ENCODE data around the gene FTSJ1. TPM values are rescaled to one million over a fixed set of nuclear protein-coding genes. Genes with fewer than 3 reads are reported as not detected.
A peak's percentile ranks its signal among the peaks of the same experiment; 100 is the strongest.

Gene FTSJ1
- total and polyA plus RNA-seq, 2 donors from 2014 or later, result 30.6 to 33.9 TPM

DNA sequence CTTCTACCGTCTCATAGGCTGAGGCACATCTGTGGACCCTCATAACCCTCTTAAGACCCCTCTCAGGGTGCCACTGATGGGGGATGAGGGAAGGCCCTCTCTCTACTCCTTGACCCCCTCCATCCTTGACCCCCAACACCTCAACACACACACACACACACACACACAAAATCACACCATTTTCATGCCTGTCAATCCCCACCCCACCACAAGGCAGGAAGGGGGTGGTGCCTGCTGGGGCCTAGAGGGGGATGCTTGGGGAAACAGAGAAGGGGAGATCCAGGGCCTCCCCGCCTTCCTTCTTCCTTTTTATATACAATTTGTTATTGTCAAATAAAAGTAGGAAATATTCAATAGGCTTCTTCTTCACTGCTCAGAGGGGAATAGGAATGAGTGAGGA lies 44.5 kb downstream of the FTSJ1 start:
- intact Hi-C loops (cut with DNase I), result no loop called here
- no peak overlapping the region for H3K27ac ChIP-seq (ENCODE audit: low read depth in 2 of 2, low read length in 2 of 2)
- no peaks in the 10 kb centered on the region for H3K36me3 ChIP-seq (ENCODE audit: control insufficient read depth in 2 of 3, insufficient read depth in 3 of 3, low read length in 3 of 3)
- H3K9ac ChIP-seq (ENCODE audit: low read length in 3 of 3), result no peak overlapping the region
- H3K9me3 ChIP-seq (ENCODE audit: control insufficient read depth in 2 of 3, insufficient read depth in 1 of 3, low read length in 3 of 3), result no peaks in the 10 kb centered on the region
- H3K27me3 ChIP-seq (ENCODE audit: control insufficient read depth, insufficient read depth, low read length), result no peaks in the 10 kb centered on the region
- TF ChIP-seq, protein P1, sequence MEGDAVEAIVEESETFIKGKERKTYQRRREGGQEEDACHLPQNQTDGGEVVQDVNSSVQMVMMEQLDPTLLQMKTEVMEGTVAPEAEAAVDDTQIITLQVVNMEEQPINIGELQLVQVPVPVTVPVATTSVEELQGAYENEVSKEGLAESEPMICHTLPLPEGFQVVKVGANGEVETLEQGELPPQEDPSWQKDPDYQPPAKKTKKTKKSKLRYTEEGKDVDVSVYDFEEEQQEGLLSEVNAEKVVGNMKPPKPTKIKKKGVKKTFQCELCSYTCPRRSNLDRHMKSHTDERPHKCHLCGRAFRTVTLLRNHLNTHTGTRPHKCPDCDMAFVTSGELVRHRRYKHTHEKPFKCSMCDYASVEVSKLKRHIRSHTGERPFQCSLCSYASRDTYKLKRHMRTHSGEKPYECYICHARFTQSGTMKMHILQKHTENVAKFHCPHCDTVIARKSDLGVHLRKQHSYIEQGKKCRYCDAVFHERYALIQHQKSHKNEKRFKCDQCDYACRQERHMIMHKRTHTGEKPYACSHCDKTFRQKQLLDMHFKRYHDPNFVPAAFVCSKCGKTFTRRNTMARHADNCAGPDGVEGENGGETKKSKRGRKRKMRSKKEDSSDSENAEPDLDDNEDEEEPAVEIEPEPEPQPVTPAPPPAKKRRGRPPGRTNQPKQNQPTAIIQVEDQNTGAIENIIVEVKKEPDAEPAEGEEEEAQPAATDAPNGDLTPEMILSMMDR (IDR thresholded peaks at IDR 0.05; ENCODE audit: borderline replicate concordance, extremely low read depth, insufficient read depth), result no peak
- DNase-seq (no peak), FAIRE-seq (no peak)
- H3K4me3 ChIP-seq (ENCODE audit: low read length in 3 of 3), result no peak overlapping the region
- H3K4me1 ChIP-seq (ENCODE audit: control insufficient read depth in 2 of 3, insufficient read depth in 2 of 3, low read depth in 1 of 3, low read length in 3 of 3), result peaks cover 0 to 2% (median 0%) of the 10 kb centered on the region in 3 donors

DNA sequence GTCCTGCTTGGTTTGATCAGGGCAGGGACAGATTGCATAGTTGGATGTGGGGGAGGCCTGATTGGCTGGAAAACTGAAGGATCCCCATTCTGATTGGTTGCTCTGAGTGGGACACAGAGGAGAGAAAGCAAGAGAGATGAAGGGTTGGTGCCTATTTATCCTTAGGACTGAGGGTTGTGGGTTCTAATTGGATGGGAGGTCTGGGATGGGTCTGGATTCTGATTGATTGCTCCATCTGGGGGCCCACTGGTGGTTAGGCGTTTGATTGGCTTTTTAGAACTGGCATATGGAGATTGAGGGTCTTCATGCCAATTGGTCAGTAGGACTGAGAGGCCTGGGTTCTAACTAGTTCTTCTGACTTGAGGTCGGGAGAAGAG lies 45.0 kb downstream of the FTSJ1 start:
- DNase-seq (no peak), FAIRE-seq (no peak)
- Histone ChIP-seq H3K9ac (ENCODE audit: low read length in 3 of 3) (peak overlapping the region in 1 of 3 donors; percentile 38), H3K27ac (ENCODE audit: low read depth in 2 of 2, low read length in 2 of 2) (peak overlapping the region in 1 of 2 donors; percentile 57), H3K9me3 (ENCODE audit: control insufficient read depth in 2 of 3, insufficient read depth in 1 of 3, low read length in 3 of 3) (no peaks in the 10 kb centered on the region), H3K4me1 (ENCODE audit: control insufficient read depth in 2 of 3, insufficient read depth in 2 of 3, low read depth in 1 of 3, low read length in 3 of 3) (peaks cover 0 to 2% (median 0%) of the 10 kb centered on the region in 3 donors), H3K36me3 (ENCODE audit: control insufficient read depth in 2 of 3, insufficient read depth in 3 of 3, low read length in 3 of 3) (no peaks in the 10 kb centered on the region), H3K27me3 (ENCODE audit: control insufficient read depth, insufficient read depth, low read length) (no peaks in the 10 kb centered on the region), H3K4me3 (ENCODE audit: low read length in 3 of 3) (peak overlapping the region; percentile 67 to 85 (median 84))
- TF ChIP-seq, protein P1 (IDR thresholded peaks at IDR 0.05; ENCODE audit: borderline replicate concordance, extremely low read depth, insufficient read depth), result no peak
- intact Hi-C loops (cut with DNase I), result no loop called here

DNA sequence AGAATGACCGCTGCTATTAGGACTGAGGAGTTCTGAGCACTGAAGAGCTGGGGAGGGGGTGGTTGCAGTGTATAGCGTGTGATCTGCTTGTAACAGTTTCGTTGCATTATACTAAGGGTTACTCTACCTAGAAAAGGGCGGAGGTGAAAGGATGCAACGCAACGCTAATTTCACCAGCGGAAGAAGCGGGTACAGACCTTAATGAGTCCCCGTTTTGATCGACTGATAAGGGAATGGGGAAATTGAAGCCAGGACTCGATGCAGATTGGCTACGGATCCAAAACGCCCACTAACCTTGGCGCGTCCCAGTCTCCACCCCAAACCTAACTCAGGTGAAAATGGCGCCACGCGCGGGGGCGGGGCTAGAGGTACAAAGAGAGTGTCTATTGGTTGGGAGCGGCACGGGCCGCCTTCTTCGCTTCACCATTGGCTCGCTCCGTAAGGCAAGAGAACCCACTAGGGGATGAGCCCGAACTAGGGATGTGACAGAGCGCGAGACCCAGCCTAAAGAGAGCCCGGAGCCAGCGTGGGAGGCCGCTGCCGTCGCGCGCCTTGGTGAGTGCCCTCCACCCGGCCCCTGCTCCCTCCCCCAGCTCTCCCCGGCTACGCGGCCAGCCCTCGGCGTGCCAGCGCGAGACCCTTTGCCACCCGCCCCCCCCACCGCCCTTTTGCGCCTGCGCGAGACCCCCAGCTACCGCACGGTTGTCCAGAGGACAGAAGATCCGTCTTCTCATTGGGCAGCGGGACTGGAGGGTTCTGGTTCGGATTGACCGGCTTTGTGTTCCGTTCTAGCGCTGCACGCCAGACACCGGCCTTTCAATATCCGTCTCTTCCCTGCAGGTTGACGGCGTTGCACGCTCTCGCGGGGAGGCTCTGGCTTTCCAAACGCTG lies 45.6 kb downstream of the FTSJ1 start, which contains the start of gene EBP:
Gene EBP, plus strand, starts transcription at position 456 of the 891 bp plus-strand sequence. CDS start 1,964 bp downstream, outside the sequence.
- FAIRE-seq (peak; percentile 87), DNase-seq (peak; percentile 93 to 97 (median 95))
- TF ChIP-seq, protein P1 (IDR thresholded peaks at IDR 0.05; ENCODE audit: borderline replicate concordance, extremely low read depth, insufficient read depth), result no peak
- intact Hi-C loops (cut with DNase I), result no loop called here
- Histone ChIP-seq H3K9me3 (ENCODE audit: control insufficient read depth in 2 of 3, insufficient read depth in 1 of 3, low read length in 3 of 3) (no peaks in the 10 kb centered on the region), H3K9ac (ENCODE audit: low read length in 3 of 3) (peak within 1 kb of the TSS; percentile 48 to 89 (median 63)), H3K27me3 (ENCODE audit: control insufficient read depth, insufficient read depth, low read length) (no peaks in the 10 kb centered on the region), H3K4me3 (ENCODE audit: low read length in 3 of 3) (peak within 1 kb of the TSS; percentile 67 to 85 (median 84)), H3K36me3 (ENCODE audit: control insufficient read depth in 2 of 3, insufficient read depth in 3 of 3, low read length in 3 of 3) (peaks cover 0 to under 1% (median 0%) of the 10 kb centered on the region in 3 donors), H3K4me1 (ENCODE audit: control insufficient read depth in 2 of 3, insufficient read depth in 2 of 3, low read depth in 1 of 3, low read length in 3 of 3) (peaks cover 0 to 2% (median 0%) of the 10 kb centered on the region in 3 donors), H3K27ac (ENCODE audit: low read depth in 2 of 2, low read length in 2 of 2) (peak within 1 kb of the TSS; percentile 23 to 57)
